Activated CD4-positive, alpha-beta T cell treated with anti-CD3 and anti-CD28 coated beads, Interleukin-2, amount 10 ng/mL, durations not matched to agents 7 days and 5 days (primary cell): ENCODE data around the gene PPP1CA. TPM values are rescaled to one million over a fixed set of nuclear protein-coding genes. Genes with fewer than 3 reads are reported as not detected.
A peak's percentile ranks its signal among the peaks of the same experiment; 100 is the strongest.
"Not testable (repeated sequence)": the region's sequence is repeated elsewhere in the genome, so short reads cannot be mapped to it uniquely, and the experiment has no call there.

Experiments
- CTCF ChIA-PET: fragments of 350-600 bp; sonication (Branson Sonifier 250); formaldehyde crosslinking; loops from one replicate; lab custom pipeline; 2021; ENCODE audit warnings: antibody characterized with exemption; lab: Charles Lee
- POLR2A ChIA-PET: fragments of 350-600 bp; sonication (Branson Sonifier 250); formaldehyde crosslinking; loops from one replicate; lab custom pipeline; 2021; ENCODE audit warnings: antibody characterized with exemption; lab: Charles Lee
- DNase-seq: peaks from one replicate; pipeline ENCODE4 v3.0.0-alpha.2; 2020
- H3K27ac Mint-ChIP-seq: one replicate; pipeline ENCODE4 v1.8.0; 2021; ENCODE audit warnings: mild to moderate bottlenecking, moderate library complexity, mixed read lengths
- H3K27me3 Mint-ChIP-seq: one replicate; pipeline ENCODE4 v1.8.0; 2021; ENCODE audit warnings: mixed read lengths
- H3K36me3 Mint-ChIP-seq: one replicate; pipeline ENCODE4 v1.8.0; 2021; ENCODE audit warnings: low read depth, mixed read lengths
- H3K4me1 Mint-ChIP-seq: one replicate; pipeline ENCODE4 v1.8.0; 2021; ENCODE audit warnings: mixed read lengths
- H3K4me3 Mint-ChIP-seq: one replicate; pipeline ENCODE4 v1.8.0; 2021; ENCODE audit warnings: mild to moderate bottlenecking, moderate library complexity, mixed read lengths
- H3K9me3 Mint-ChIP-seq: one replicate; pipeline ENCODE4 v1.8.0; 2021; ENCODE audit warnings: mixed read lengths
- total RNA-seq, 2 experiments: library from RNA; stranded (reverse); gene quantifications; one replicate each; pipeline ENCODE4 v1.2.3, GENCODE V29; 2021

The PPP1CA gene
- total RNA-seq, 2 experiments from 2014 or later = 301 to 331 TPM

- Mint-ChIP-seq H3K4me1 (peaks cover 57% of the 10 kb centered on the region), H3K36me3 (peaks cover 50% of the 10 kb centered on the region), H3K27me3 (no peaks in the 10 kb centered on the region), H3K4me3 (peak overlapping the region; percentile 31), H3K9me3 (no peaks in the 10 kb centered on the region), H3K27ac (peak overlapping the region; percentile 50)
- CTCF ChIA-PET = interaction anchor here (1.0 to 2.1 kb wide), 3 partner anchors 19 to 46 kb away, joined by 3 to 7 read pairs (median 5); partner anchors contain the start of gene PPP1CA
- POLR2A ChIA-PET = interaction anchor here (0.6 to 1.0 kb wide), 3 partner anchors 29 to 1913 kb away, joined by 3 to 9 read pairs (median 3); partner anchors contain the start of genes ACY3 and TBC1D10C
- no peak for DNase-seq
Measured at GRCh38 chr11:67432655-67433349, 31.1 kb upstream of the PPP1CA start.

GRCh38 chr11:67431346-67432249, 29.9 kb upstream of the PPP1CA start:
- Mint-ChIP-seq H3K9me3 (no peaks in the 10 kb centered on the region), H3K36me3 (peaks cover 43% of the 10 kb centered on the region), H3K27ac (peak overlapping the region; percentile 50), H3K4me1 (peaks cover 65% of the 10 kb centered on the region), H3K4me3 (peak overlapping the region; percentile 31), H3K27me3 (no peaks in the 10 kb centered on the region)
- DNase-seq = no peak
- ChIA-PET CTCF (interaction anchor here (0.6 to 2.1 kb wide), 3 partner anchors 30 to 50 kb away, joined by 3 to 7 read pairs (median 3); partner anchors contain the start of gene PPP1CA), POLR2A (interaction anchor here (0.6 kb wide), 1 partner anchor 219 kb away, joined by 3 read pairs; the partner anchor contains the start of gene ACY3)

- no peak for DNase-seq
- Mint-ChIP-seq H3K9me3 (no peaks in the 10 kb centered on the region), H3K27ac (peak overlapping the region; percentile 94), H3K27me3 (no peaks in the 10 kb centered on the region), H3K4me1 (peaks cover 66% of the 10 kb centered on the region), H3K4me3 (peak overlapping the region; percentile 95), H3K36me3 (peaks cover 31% of the 10 kb centered on the region)
- ChIA-PET POLR2A (no interaction called here), CTCF (interaction anchor here (0.7 to 1.2 kb wide), 3 partner anchors 27 to 79 kb away, joined by 3 to 5 read pairs (median 3); no protein-coding TSS in a partner anchor)
Measured at GRCh38 chr11:67429722-67430121, 28.1 kb upstream of the PPP1CA start.

GRCh38 chr11:67429038-67429668, 27.5 kb upstream of the PPP1CA start:
- ChIA-PET POLR2A (interaction anchor here (0.6 kb wide), 1 partner anchor 55 kb away, joined by 4 read pairs; no protein-coding TSS in a partner anchor), CTCF (interaction anchor here (0.8 to 2.6 kb wide), 4 partner anchors 9 to 78 kb away, joined by 3 to 14 read pairs (median 4); partner anchors contain the start of gene PTPRCAP)
- H3K27ac Mint-ChIP-seq = peak overlapping the region; percentile 94
- peaks cover 28% of the 10 kb centered on the region for H3K36me3 Mint-ChIP-seq
- no peaks in the 10 kb centered on the region for H3K9me3 Mint-ChIP-seq
- no peaks in the 10 kb centered on the region for H3K27me3 Mint-ChIP-seq
- no peak for DNase-seq
- H3K4me1 Mint-ChIP-seq = peaks cover 68% of the 10 kb centered on the region
- peak overlapping the region; percentile 95 for H3K4me3 Mint-ChIP-seq

- DNase-seq = peak; percentile 100
- H3K4me1 Mint-ChIP-seq = peaks cover 60% of the 10 kb centered on the region
- ChIA-PET POLR2A (interaction anchor here (0.6 to 1.2 kb wide), 3 partner anchors 23 to 56 kb away, joined by 3 to 4 read pairs (median 4); no protein-coding TSS in a partner anchor), CTCF (interaction anchor here (0.8 to 2.6 kb wide), 6 partner anchors 9 to 40 kb away, joined by 3 to 14 read pairs (median 3); partner anchors contain the start of genes PTPRCAP, TBC1D10C and TMEM134)
- peak within 1 kb of the TSS; percentile 94 for H3K27ac Mint-ChIP-seq
- peak within 1 kb of the TSS; percentile 95 for H3K4me3 Mint-ChIP-seq
- H3K9me3 Mint-ChIP-seq = no peaks in the 10 kb centered on the region
- peaks cover 23% of the 10 kb centered on the region for H3K36me3 Mint-ChIP-seq
- H3K27me3 Mint-ChIP-seq = no peaks in the 10 kb centered on the region
Measured at GRCh38 chr11:67428052-67429001, 26.7 kb upstream of the PPP1CA start, which contains the start of gene RPS6KB2. Gene RPS6KB2, plus strand, starts transcription at chr11:67428494. Its CDS starts 52 bp downstream, at chr11:67428546.

GRCh38 chr11:67427364-67427859, 25.8 kb upstream of the PPP1CA start:
- POLR2A ChIA-PET = interaction anchor here (1.2 kb wide), 1 partner anchor 22 kb away, joined by 4 read pairs; no protein-coding TSS in a partner anchor
- peak overlapping the region; percentile 95 for H3K4me3 Mint-ChIP-seq
- H3K9me3 Mint-ChIP-seq, DNase-seq, H3K27me3 Mint-ChIP-seq: not testable (repeated sequence)
- CTCF ChIA-PET = interaction anchor here (1.0 to 2.6 kb wide), 4 partner anchors 11 to 41 kb away, joined by 3 to 14 read pairs (median 4); partner anchors contain the start of genes PTPRCAP, TBC1D10C and TMEM134
- peak overlapping the region; percentile 94 for H3K27ac Mint-ChIP-seq
- peaks cover 16% of the 10 kb centered on the region for H3K36me3 Mint-ChIP-seq
- H3K4me1 Mint-ChIP-seq = peaks cover 60% of the 10 kb centered on the region

- DNase-seq = no peak
- Mint-ChIP-seq H3K4me3 (no peak overlapping the region), H3K27ac (peak overlapping the region; percentile 67), H3K9me3 (no peaks in the 10 kb centered on the region), H3K36me3 (peaks cover 3% of the 10 kb centered on the region), H3K4me1 (peaks cover 52% of the 10 kb centered on the region), H3K27me3 (no peaks in the 10 kb centered on the region)
- POLR2A ChIA-PET = no interaction called here
- CTCF ChIA-PET = interaction anchor here (0.7 to 3.5 kb wide), 7 partner anchors 13 to 180 kb away, joined by 3 to 18 read pairs (median 7); partner anchors contain the start of genes PPP1CA, PTPRCAP and TBC1D10C
Measured at GRCh38 chr11:67423891-67424613, 22.4 kb upstream of the PPP1CA start.

- Mint-ChIP-seq H3K9me3 (no peaks in the 10 kb centered on the region), H3K4me3 (no peak overlapping the region), H3K36me3 (peaks cover 3% of the 10 kb centered on the region), H3K27me3 (no peaks in the 10 kb centered on the region), H3K27ac (no peak overlapping the region), H3K4me1 (peaks cover 52% of the 10 kb centered on the region)
- DNase-seq = no peak
- POLR2A ChIA-PET = no interaction called here
- CTCF ChIA-PET = interaction anchor here (1.3 to 3.5 kb wide), 3 partner anchors 12 to 22 kb away, joined by 3 to 18 read pairs (median 10); partner anchors contain the start of genes PPP1CA and PTPRCAP
Measured at GRCh38 chr11:67423466-67423865, 21.8 kb upstream of the PPP1CA start.

GRCh38 chr11:67422891-67423290, 21.2 kb upstream of the PPP1CA start:
- H3K27ac Mint-ChIP-seq = peak overlapping the region; percentile 42
- no peaks in the 10 kb centered on the region for H3K9me3 Mint-ChIP-seq
- CTCF ChIA-PET = interaction anchor here (1.3 to 3.5 kb wide), 3 partner anchors 12 to 21 kb away, joined by 3 to 18 read pairs (median 10); partner anchors contain the start of genes PPP1CA and PTPRCAP
- POLR2A ChIA-PET = no interaction called here
- H3K36me3 Mint-ChIP-seq = peaks cover 3% of the 10 kb centered on the region
- no peak overlapping the region for H3K4me3 Mint-ChIP-seq
- no peaks in the 10 kb centered on the region for H3K27me3 Mint-ChIP-seq
- H3K4me1 Mint-ChIP-seq = peaks cover 56% of the 10 kb centered on the region
- DNase-seq = no peak

- DNase-seq = no peak
- peaks cover 3% of the 10 kb centered on the region for H3K36me3 Mint-ChIP-seq
- peaks cover 55% of the 10 kb centered on the region for H3K4me1 Mint-ChIP-seq
- CTCF ChIA-PET = interaction anchor here (1.1 to 2.4 kb wide), 4 partner anchors 15 to 63 kb away, joined by 4 to 7 read pairs (median 4); partner anchors contain the start of genes PPP1CA and TBC1D10C
- H3K9me3 Mint-ChIP-seq = no peaks in the 10 kb centered on the region
- POLR2A ChIA-PET = no interaction called here
- peak overlapping the region; percentile 87 for H3K27ac Mint-ChIP-seq
- H3K27me3 Mint-ChIP-seq = no peaks in the 10 kb centered on the region
- H3K4me3 Mint-ChIP-seq = peak overlapping the region; percentile 74
Measured at GRCh38 chr11:67421430-67422031, 19.9 kb upstream of the PPP1CA start.
